ENCODE results near the gene UROC1. TPM values are rescaled to one million over a fixed set of nuclear protein-coding genes. Genes with fewer than 3 reads are reported as not detected.

The UROC1 gene
- total RNA-seq, 1 experiment from 2014 or later: not detected

DNA sequence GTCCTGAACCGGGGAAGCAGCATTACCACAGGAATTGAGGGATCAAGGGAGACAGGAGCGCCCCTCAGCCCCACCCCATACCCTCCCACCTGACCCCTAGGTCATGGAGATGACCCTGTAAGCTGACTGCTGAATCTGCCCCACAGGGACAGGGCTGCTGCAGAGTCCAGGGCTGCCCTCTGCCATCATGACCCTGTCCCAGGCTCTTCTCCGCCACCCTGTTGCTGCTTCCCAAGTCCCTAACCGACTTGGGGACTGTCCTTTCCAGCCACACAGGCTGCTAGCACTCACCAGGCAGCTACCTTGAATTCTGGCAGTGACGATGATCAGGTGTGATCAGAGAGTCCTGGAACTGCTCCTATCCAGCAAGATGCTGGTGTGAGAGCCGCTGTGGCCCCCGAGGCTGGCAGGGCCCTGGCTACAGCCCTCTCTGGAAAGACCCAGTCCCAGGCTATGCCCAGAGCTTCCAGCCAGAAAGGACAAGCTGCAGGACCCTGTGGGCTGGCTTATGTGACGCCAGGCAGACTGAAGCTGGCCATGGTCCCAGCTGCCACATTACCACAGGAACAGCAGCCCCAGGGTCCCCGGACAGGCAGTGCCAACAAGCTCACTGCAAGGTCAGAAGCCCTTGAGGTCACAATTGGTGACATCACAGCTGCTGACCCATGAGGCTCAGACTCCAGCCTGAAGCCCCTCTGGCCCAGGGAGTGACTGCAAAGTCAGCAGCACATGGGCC is 40.9 kb upstream of the UROC1 start, which contains the start of gene C3orf22:
TSS of gene C3orf22 (minus strand) at position 597 of the 736 bp plus-strand sequence. CDS start 5,542 bp downstream, outside the sequence.
- Histone ChIP-seq H4K20me1 (ENCODE audit: insufficient read depth) (no peaks in the 10 kb centered on the region), H3K27ac (ENCODE audit: low read depth, low read length) (no peak within 1 kb of the TSS), H3K9me3 (ENCODE audit: control insufficient read depth in 1 of 2, insufficient read depth in 1 of 2, low read depth in 1 of 2, low read length in 2 of 2) (no peaks in the 10 kb centered on the region), H3K4me2 (ENCODE audit: low read length) (no peak within 1 kb of the TSS), H3K4me3 (replicated peaks in 1 of 2; ENCODE audit: low read depth in 1 of 2, low read length in 2 of 2) (no peak within 1 kb of the TSS), H3K4me1 (ENCODE audit: control insufficient read depth in 1 of 2, insufficient read depth in 2 of 2, low read length in 2 of 2) (no peaks in the 10 kb centered on the region), H3K36me3 (ENCODE audit: control insufficient read depth in 1 of 2, insufficient read depth in 2 of 2, low read length in 2 of 2) (no peaks in the 10 kb centered on the region), H3K79me2 (ENCODE audit: insufficient read depth, low read length) (no peaks in the 10 kb centered on the region), H3K9ac (ENCODE audit: low read length) (no peak within 1 kb of the TSS), H3K27me3 (ENCODE audit: insufficient read depth, low read length) (0 out of 2 replicates have a peak, but pooled peaks cover 6% of the 10 kb centered on the region), H2AFZ (ENCODE audit: low read depth, low read length, poor library complexity, severe bottlenecking) (no peak within 1 kb of the TSS), H3K9me2 (ENCODE audit: insufficient read depth) (no peaks in the 10 kb centered on the region)
- RAD21 ChIA-PET (ENCODE audit: low non-redundant PET in 1 of 2, low total read pairs in 2 of 2, uncharacterized antibody in 2 of 2, unreplicated experiment in 2 of 2): no interaction called here
- TF ChIP-seq EZH2 (IDR thresholded peaks at IDR 0.05) (no peak), JUND (IDR thresholded peaks at IDR 0.05) (no peak), ELF1 (IDR thresholded peaks at IDR 0.05; ENCODE audit: borderline replicate concordance, low read depth) (no peak), SIN3A (IDR thresholded peaks at IDR 0.05; ENCODE audit: low read depth) (no peak), CEBPB (IDR thresholded peaks at IDR 0.05; ENCODE audit: low read depth) (no peak), SRF (IDR thresholded peaks at IDR 0.05; ENCODE audit: low read depth) (no peak), SP1 (IDR thresholded peaks at IDR 0.05; ENCODE audit: low read depth) (no peak), ZNF274 (IDR thresholded peaks at IDR 0.05; ENCODE audit: low read depth, low read length) (no peak), RAD21 (IDR thresholded peaks at IDR 0.05; ENCODE audit: low read depth) (no peak), TCF7L2 (IDR thresholded peaks at IDR 0.05; ENCODE audit: borderline replicate concordance, extremely low read depth, insufficient read depth, insufficient read length) (no peak)
- TF ChIP-seq, protein P1, sequence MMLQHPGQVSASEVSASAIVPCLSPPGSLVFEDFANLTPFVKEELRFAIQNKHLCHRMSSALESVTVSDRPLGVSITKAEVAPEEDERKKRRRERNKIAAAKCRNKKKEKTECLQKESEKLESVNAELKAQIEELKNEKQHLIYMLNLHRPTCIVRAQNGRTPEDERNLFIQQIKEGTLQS (IDR thresholded peaks at IDR 0.05): no peak
- TF ChIP-seq, protein P2, sequence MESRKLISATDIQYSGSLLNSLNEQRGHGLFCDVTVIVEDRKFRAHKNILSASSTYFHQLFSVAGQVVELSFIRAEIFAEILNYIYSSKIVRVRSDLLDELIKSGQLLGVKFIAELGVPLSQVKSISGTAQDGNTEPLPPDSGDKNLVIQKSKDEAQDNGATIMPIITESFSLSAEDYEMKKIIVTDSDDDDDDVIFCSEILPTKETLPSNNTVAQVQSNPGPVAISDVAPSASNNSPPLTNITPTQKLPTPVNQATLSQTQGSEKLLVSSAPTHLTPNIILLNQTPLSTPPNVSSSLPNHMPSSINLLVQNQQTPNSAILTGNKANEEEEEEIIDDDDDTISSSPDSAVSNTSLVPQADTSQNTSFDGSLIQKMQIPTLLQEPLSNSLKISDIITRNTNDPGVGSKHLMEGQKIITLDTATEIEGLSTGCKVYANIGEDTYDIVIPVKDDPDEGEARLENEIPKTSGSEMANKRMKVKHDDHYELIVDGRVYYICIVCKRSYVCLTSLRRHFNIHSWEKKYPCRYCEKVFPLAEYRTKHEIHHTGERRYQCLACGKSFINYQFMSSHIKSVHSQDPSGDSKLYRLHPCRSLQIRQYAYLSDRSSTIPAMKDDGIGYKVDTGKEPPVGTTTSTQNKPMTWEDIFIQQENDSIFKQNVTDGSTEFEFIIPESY (IDR thresholded peaks at IDR 0.05; ENCODE audit: extremely low read depth, insufficient replicate concordance, low read length): no peak
- intact Hi-C loops (cut with micrococcal nuclease): no loop called here
- CTCF ChIA-PET: no interaction called here
- ATAC-seq (no peak), DNase-seq (ENCODE audit: low read depth, low spot score) (no peak)
- POLR2A ChIA-PET: no interaction called here
- no TSS peak for BruUV-seq (replicated peaks)

Measured in HCT116 (cell line).